ENCODE data around the gene SHISA7. TPM values are rescaled to one million over a fixed set of nuclear protein-coding genes. Genes with fewer than 3 reads are reported as not detected.
"Not testable (repeated sequence)": the region's sequence is repeated elsewhere in the genome, so short reads cannot be mapped to it uniquely, and the experiment has no call there.

Gene SHISA7
- total RNA-seq, 1 experiment from 2014 or later = not detected

DNA sequence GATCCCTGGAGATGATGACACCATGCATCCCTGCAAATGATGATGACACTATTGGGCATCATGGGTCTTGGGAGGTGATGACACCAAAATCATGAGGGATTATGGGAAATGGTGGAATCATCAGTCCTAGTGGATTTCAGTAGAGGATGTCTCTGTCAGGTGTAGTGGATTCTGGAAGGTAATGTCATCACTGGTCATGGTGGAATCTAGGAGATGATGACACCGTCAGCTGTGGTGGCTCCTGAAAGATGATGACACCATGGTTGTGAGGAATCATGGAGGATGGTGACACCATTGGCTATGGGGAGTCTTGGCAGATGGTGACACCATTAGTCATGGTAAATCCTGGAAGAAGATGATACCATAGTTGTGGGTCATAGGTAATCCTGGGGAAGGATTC lies 11.9 kb downstream of the SHISA7 start:
- Histone ChIP-seq H3K4me2 (ENCODE audit: low read depth, low read length, poor library complexity, severe bottlenecking) (no peak overlapping the region), H3K9me3 (ENCODE audit: low read length) (no peaks in the 10 kb centered on the region; the same call in 1 of the 2 replicates), H4K20me1 (ENCODE audit: insufficient read depth, low read depth, low read length) (no peaks in the 10 kb centered on the region), H3K27me3 (ENCODE audit: low read length) (no peaks in the 10 kb centered on the region), H3K4me3 (ENCODE audit: low read length) (no peak overlapping the region), H3K79me2 (ENCODE audit: low read length) (no peaks in the 10 kb centered on the region), H3K4me1 (ENCODE audit: low read length) (no peaks in the 10 kb centered on the region), H2AFZ (ENCODE audit: low read length) (no peak overlapping the region), H3K9me2 (replicated peaks; ENCODE audit: insufficient read depth, low read length) (no peaks in the 10 kb centered on the region), H3K9ac (ENCODE audit: low read length) (no peak overlapping the region), H3K27ac (ENCODE audit: low read length) (no peak overlapping the region), H3K36me3 (ENCODE audit: insufficient read depth, low read length) (no peaks in the 10 kb centered on the region)
- DNase-seq = no peak

- Histone ChIP-seq H3K4me2 (ENCODE audit: low read depth, low read length, poor library complexity, severe bottlenecking) (no peak overlapping the region), H3K4me3 (ENCODE audit: low read length) (no peak overlapping the region), H3K36me3 (ENCODE audit: insufficient read depth, low read length) (no peaks in the 10 kb centered on the region), H2AFZ (ENCODE audit: low read length) (no peak overlapping the region), H3K27me3 (ENCODE audit: low read length) (0 out of 2 replicates have a peak, but pooled peaks cover 2% of the 10 kb centered on the region), H3K9me3 (ENCODE audit: low read length) (no peaks in the 10 kb centered on the region), H3K79me2 (ENCODE audit: low read length) (no peaks in the 10 kb centered on the region), H3K9ac (ENCODE audit: low read length) (no peak overlapping the region), H3K9me2 (replicated peaks; ENCODE audit: insufficient read depth, low read length) (no peaks in the 10 kb centered on the region), H3K27ac (ENCODE audit: low read length) (no peak overlapping the region), H3K4me1 (ENCODE audit: low read length) (no peaks in the 10 kb centered on the region), H4K20me1 (ENCODE audit: insufficient read depth, low read depth, low read length) (no peaks in the 10 kb centered on the region)
- no peak for DNase-seq
Measured at GRCh38 chr19:55426042-55426441, 17.1 kb downstream of the SHISA7 start.

GRCh38 chr19:55424518-55424917 lies 18.6 kb downstream of the SHISA7 start:
- Histone ChIP-seq H3K9me3 (ENCODE audit: low read length) (no peaks in the 10 kb centered on the region), H3K79me2 (ENCODE audit: low read length) (no peaks in the 10 kb centered on the region), H3K4me2 (ENCODE audit: low read depth, low read length, poor library complexity, severe bottlenecking) (no peak overlapping the region), H3K9ac (ENCODE audit: low read length) (no peak overlapping the region), H4K20me1 (ENCODE audit: insufficient read depth, low read depth, low read length) (no peaks in the 10 kb centered on the region), H3K36me3 (ENCODE audit: insufficient read depth, low read length) (no peaks in the 10 kb centered on the region), H2AFZ (ENCODE audit: low read length) (no peak overlapping the region), H3K4me1 (ENCODE audit: low read length) (no peaks in the 10 kb centered on the region), H3K27ac (ENCODE audit: low read length) (no peak overlapping the region), H3K27me3 (ENCODE audit: low read length) (0 out of 2 replicates have a peak, but pooled peaks cover 2% of the 10 kb centered on the region), H3K9me2 (replicated peaks; ENCODE audit: insufficient read depth, low read length) (no peaks in the 10 kb centered on the region), H3K4me3 (ENCODE audit: low read length) (no peak overlapping the region)
- no peak for DNase-seq

- Histone ChIP-seq H2AFZ (ENCODE audit: low read length) (no peak overlapping the region), H3K36me3 (ENCODE audit: insufficient read depth, low read length) (no peaks in the 10 kb centered on the region), H4K20me1 (ENCODE audit: insufficient read depth, low read depth, low read length) (no peaks in the 10 kb centered on the region), H3K9me2 (replicated peaks; ENCODE audit: insufficient read depth, low read length) (no peaks in the 10 kb centered on the region), H3K9me3 (ENCODE audit: low read length) (no peaks in the 10 kb centered on the region), H3K4me2 (ENCODE audit: low read depth, low read length, poor library complexity, severe bottlenecking) (no peak overlapping the region), H3K4me3 (ENCODE audit: low read length) (no peak overlapping the region), H3K27me3 (ENCODE audit: low read length) (peaks cover 2% of the 10 kb centered on the region; the same call in 1 of the 2 replicates), H3K79me2 (ENCODE audit: low read length) (no peaks in the 10 kb centered on the region), H3K27ac (ENCODE audit: low read length) (no peak overlapping the region), H3K4me1 (ENCODE audit: low read length) (no peaks in the 10 kb centered on the region), H3K9ac (ENCODE audit: low read length) (no peak overlapping the region)
- no peak for DNase-seq
Measured at GRCh38 chr19:55423225-55424005, 19.7 kb downstream of the SHISA7 start.

DNA sequence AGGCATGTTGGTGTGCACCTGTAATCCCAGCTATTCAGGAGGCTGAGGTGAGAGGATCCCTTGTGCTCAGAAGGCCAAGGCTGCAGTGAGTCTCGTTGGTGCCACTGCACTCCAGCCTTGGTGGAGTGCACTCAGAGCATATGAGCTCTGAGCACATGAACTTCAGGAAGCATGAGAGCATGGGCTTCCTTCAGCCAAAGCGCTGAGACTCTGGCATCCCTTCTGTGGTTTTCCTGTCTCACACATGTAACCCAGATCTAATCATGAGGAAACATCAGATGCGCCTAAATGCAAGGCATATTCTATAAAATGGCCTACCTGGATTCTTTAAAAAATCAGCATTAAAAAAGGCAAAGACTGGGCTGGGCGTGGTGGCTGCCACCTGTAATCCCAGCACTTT lies 21.8 kb downstream of the SHISA7 start:
- H3K4me1 ChIP-seq (ENCODE audit: low read length); DNase-seq; H3K4me2 ChIP-seq (ENCODE audit: low read depth, low read length, poor library complexity, severe bottlenecking); H3K9me3 ChIP-seq (ENCODE audit: low read length); H3K27ac ChIP-seq (ENCODE audit: low read length); H2AFZ ChIP-seq (ENCODE audit: low read length); H3K9me2 ChIP-seq (replicated peaks; ENCODE audit: insufficient read depth, low read length); H4K20me1 ChIP-seq (ENCODE audit: insufficient read depth, low read depth, low read length); H3K27me3 ChIP-seq (ENCODE audit: low read length); H3K79me2 ChIP-seq (ENCODE audit: low read length); H3K4me3 ChIP-seq (ENCODE audit: low read length); H3K36me3 ChIP-seq (ENCODE audit: insufficient read depth, low read length); H3K9ac ChIP-seq (ENCODE audit: low read length): not testable (repeated sequence)

GRCh38 chr19:55419624-55420236 lies 23.4 kb downstream of the SHISA7 start:
- Histone ChIP-seq H3K9ac (ENCODE audit: low read length) (no peak overlapping the region), H3K9me3 (ENCODE audit: low read length) (no peaks in the 10 kb centered on the region), H3K36me3 (ENCODE audit: insufficient read depth, low read length) (no peaks in the 10 kb centered on the region)

DNA sequence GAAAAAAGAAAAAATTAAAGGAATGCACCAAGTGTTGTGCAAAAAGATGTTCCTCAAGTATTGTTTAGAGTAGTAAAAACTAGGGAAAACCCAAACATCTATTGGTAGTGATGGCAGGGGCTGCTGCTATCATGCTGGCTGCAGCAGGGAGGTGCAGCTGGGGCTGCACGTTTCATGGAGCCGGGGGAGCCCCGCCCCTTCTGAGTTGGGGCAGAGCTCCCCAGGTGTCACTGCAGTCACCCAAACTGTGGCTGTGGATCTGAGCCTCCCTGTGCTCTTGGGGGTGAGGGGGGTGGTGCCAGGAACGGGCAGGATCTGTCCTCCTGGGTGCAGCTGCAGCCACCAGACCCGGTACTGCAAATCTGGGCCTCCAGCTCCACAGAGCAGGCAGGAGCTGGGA lies 24.0 kb downstream of the SHISA7 start:
- Histone ChIP-seq H3K9me3 (ENCODE audit: low read length) (no peaks in the 10 kb centered on the region), H3K36me3 (ENCODE audit: insufficient read depth, low read length) (no peaks in the 10 kb centered on the region), H3K27ac (ENCODE audit: low read length) (no peak overlapping the region), H3K4me1 (ENCODE audit: low read length) (no peaks in the 10 kb centered on the region), H4K20me1 (ENCODE audit: insufficient read depth, low read depth, low read length) (no peaks in the 10 kb centered on the region), H3K4me3 (ENCODE audit: low read length) (no peak overlapping the region), H3K4me2 (ENCODE audit: low read depth, low read length, poor library complexity, severe bottlenecking) (no peak overlapping the region), H3K27me3 (ENCODE audit: low read length) (peaks cover 2% of the 10 kb centered on the region; the same call in 1 of the 2 replicates), H3K79me2 (ENCODE audit: low read length) (no peaks in the 10 kb centered on the region), H2AFZ (ENCODE audit: low read length) (no peak overlapping the region), H3K9ac (ENCODE audit: low read length) (no peak overlapping the region), H3K9me2 (replicated peaks; ENCODE audit: insufficient read depth, low read length) (no peaks in the 10 kb centered on the region)
- DNase-seq = peak; percentile 67

More at GRCh38 chr19:55419624-55420236, 23.4 kb downstream of the SHISA7 start:
- Histone ChIP-seq H3K27me3 (ENCODE audit: low read length) (peaks cover 2% of the 10 kb centered on the region; the same call in 1 of the 2 replicates), H3K4me1 (ENCODE audit: low read length) (no peaks in the 10 kb centered on the region), H3K27ac (ENCODE audit: low read length) (no peak overlapping the region), H3K4me3 (ENCODE audit: low read length) (no peak overlapping the region), H2AFZ (ENCODE audit: low read length) (no peak overlapping the region), H3K9me2 (replicated peaks; ENCODE audit: insufficient read depth, low read length) (no peaks in the 10 kb centered on the region), H3K79me2 (ENCODE audit: low read length) (no peaks in the 10 kb centered on the region), H3K4me2 (ENCODE audit: low read depth, low read length, poor library complexity, severe bottlenecking) (no peak overlapping the region), H4K20me1 (ENCODE audit: insufficient read depth, low read depth, low read length) (no peaks in the 10 kb centered on the region)
- DNase-seq = no peak

DNA sequence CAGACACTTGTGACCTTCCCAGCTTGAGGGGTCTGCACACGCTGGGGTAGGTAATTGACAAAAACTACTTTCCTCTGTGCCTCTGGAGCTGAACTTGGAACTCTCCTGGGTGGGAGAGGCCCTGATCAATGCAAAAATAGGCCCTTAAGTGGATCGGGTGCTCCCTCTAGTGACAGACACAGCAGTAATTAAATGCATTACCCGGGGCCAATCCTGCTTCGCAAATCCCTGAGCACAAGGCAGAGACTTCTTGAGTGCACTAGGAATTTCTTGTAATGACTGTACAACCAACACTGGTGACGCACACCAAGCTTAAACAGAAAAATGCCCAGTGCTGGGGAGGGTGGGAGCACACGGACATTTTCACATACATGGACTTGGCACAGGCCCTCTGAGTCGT lies 24.9 kb downstream of the SHISA7 start:
- DNase-seq = peak; percentile 86
- H3K27me3 ChIP-seq (ENCODE audit: low read length) = no peaks in the 10 kb centered on the region; the same call in 1 of the 2 replicates
- no peaks in the 10 kb centered on the region for H4K20me1 ChIP-seq (ENCODE audit: insufficient read depth, low read depth, low read length)
- no peaks in the 10 kb centered on the region for H3K9me3 ChIP-seq (ENCODE audit: low read length)
- H3K27ac ChIP-seq (ENCODE audit: low read length) = no peak overlapping the region
- H3K4me3 ChIP-seq (ENCODE audit: low read length) = no peak overlapping the region
- H3K9ac ChIP-seq (ENCODE audit: low read length) = no peak overlapping the region
- no peaks in the 10 kb centered on the region for H3K79me2 ChIP-seq (ENCODE audit: low read length)
- no peak overlapping the region for H3K4me2 ChIP-seq (ENCODE audit: low read depth, low read length, poor library complexity, severe bottlenecking)
- no peak overlapping the region for H2AFZ ChIP-seq (ENCODE audit: low read length)
- H3K36me3 ChIP-seq (ENCODE audit: insufficient read depth, low read length) = no peaks in the 10 kb centered on the region
- no peaks in the 10 kb centered on the region for H3K4me1 ChIP-seq (ENCODE audit: low read length)
- H3K9me2 ChIP-seq (replicated peaks; ENCODE audit: insufficient read depth, low read length) = no peaks in the 10 kb centered on the region

All from Karpas-422 (cell line).